ENCODE results near the gene TARS3.
"Not testable (repeated sequence)": the region's sequence is repeated elsewhere in the genome, so short reads cannot be mapped to it uniquely, and the experiment has no call there.

TARS3 gene

GRCh38 chr15:101657171-101657570 is 67.1 kb downstream of the TARS3 start:
- no peak for DNase-seq
- Mint-ChIP-seq H3K27me3 (no peaks in the 10 kb centered on the region), H3K27ac (no peak overlapping the region), H3K4me3 (no peak overlapping the region), H3K4me1 (peaks cover 7 to 9% of the 10 kb centered on the region in 2 donors), H3K36me3 (peaks cover 7 to 18% of the 10 kb centered on the region in 2 donors), H3K9me3 (no peaks in the 10 kb centered on the region)
- no peak for ATAC-seq (replicated peaks)

DNA sequence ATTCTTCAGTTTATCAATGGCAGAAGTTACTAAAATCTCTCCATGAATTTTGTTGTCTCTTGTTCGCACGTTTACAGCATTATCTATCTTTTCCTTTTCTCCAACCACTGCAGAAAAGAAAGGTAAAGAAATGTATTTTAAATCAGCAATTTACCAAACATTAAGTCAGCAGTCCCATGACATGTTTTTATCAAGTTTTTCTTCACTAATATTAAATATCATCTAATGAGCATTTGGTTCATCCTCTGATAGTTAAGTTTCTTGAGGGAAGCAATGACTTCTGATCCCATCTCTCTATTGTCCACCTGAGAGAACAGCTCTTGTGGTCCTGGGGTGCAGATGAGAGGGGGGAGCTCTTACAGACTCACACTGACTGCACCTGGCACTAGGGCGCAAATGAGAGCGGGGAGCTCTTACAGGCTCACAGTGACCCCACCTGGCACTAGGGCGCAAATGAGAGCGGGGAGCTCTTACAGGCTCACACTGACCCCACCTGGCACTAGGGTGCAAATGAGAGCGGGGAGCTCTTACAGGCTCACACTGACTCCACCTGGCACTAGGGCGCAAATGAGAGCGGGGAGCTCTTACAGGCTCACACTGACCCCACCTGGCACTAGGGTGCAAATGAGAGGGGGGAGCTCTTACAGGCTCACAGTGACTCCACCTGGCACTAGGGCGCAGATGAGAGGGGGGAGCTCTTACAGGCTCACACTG is 69.5 kb downstream of the TARS3 start:
- ATAC-seq (replicated peaks); H3K9me3 Mint-ChIP-seq; H3K27me3 Mint-ChIP-seq; DNase-seq; H3K4me3 Mint-ChIP-seq; H3K36me3 Mint-ChIP-seq: not testable (repeated sequence)
- Mint-ChIP-seq H3K27ac (peak overlapping the region; percentile 42), H3K4me1 (peaks cover 12 to 19% of the 10 kb centered on the region in 2 donors)

GRCh38 chr15:101654171-101654570 is 70.1 kb downstream of the TARS3 start:
- ATAC-seq (replicated peaks) (no peak), DNase-seq (no peak)
- H3K27me3 Mint-ChIP-seq: no peaks in the 10 kb centered on the region
- peak overlapping the region; percentile 42 for H3K27ac Mint-ChIP-seq
- no peak overlapping the region for H3K4me3 Mint-ChIP-seq
- H3K4me1 Mint-ChIP-seq: peaks cover 14 to 25% of the 10 kb centered on the region in 2 donors
- peaks cover 3 to 13% of the 10 kb centered on the region in 2 donors for H3K36me3 Mint-ChIP-seq
- H3K9me3 Mint-ChIP-seq: no peaks in the 10 kb centered on the region

GRCh38 chr15:101652786-101653430 is 71.4 kb downstream of the TARS3 start:
- DNase-seq (no peak), ATAC-seq (replicated peaks) (no peak)
- peak overlapping the region; percentile 98 for H3K27ac Mint-ChIP-seq
- no peaks in the 10 kb centered on the region for H3K27me3 Mint-ChIP-seq
- H3K4me1 Mint-ChIP-seq: peaks cover 14 to 27% of the 10 kb centered on the region in 2 donors
- H3K9me3 Mint-ChIP-seq: no peaks in the 10 kb centered on the region
- peak overlapping the region; percentile 89 to 95 for H3K4me3 Mint-ChIP-seq
- H3K36me3 Mint-ChIP-seq: peaks cover 4 to 20% of the 10 kb centered on the region in 2 donors

DNA sequence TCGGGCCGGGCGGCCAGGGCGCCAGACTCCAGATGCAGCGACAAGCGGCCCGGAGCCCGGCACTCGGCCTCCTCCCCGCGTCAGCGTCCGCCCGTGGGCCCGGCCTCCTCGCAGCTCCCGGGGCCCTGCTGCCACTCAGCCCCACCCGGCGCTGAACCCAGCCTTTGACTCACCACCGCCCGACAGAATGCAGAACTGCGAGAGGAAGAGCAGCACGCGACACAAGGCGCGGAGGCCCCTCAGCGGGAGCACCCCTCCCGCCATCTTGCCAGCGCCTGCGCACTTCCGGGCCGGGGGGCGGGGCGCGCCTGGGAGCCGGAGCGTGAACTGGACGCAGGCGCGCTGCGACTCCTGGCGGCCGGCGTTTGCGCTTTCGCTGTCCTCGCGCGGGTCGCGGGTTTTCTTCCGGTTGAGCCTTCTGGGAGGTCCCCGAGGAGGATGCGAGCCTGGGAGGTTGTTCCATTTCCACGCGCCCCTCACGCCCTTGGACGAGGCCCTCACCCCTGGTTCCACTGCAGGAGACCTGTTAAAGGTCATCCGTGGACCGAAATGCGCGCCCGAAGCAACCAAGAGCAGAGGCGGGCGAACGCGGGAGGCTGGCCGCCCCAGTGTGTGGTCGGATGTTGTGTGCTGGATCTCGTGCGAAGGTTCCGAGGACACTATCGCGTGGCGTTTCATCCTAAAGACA is 72.0 kb downstream of the TARS3 start, which contains the start of gene TM2D3:
TM2D3 (minus strand) TSS at position 284 of the 688 bp plus-strand sequence; CDS start at position 264, 20 bp downstream.
- Mint-ChIP-seq H3K36me3 (peaks cover 4 to 20% of the 10 kb centered on the region in 2 donors), H3K9me3 (no peaks in the 10 kb centered on the region), H3K27me3 (no peaks in the 10 kb centered on the region), H3K4me1 (peaks cover 14 to 27% of the 10 kb centered on the region in 2 donors), H3K27ac (peak within 1 kb of the TSS; percentile 98), H3K4me3 (peak within 1 kb of the TSS; percentile 89 to 95)
- DNase-seq (peak; percentile 93), ATAC-seq (replicated peaks) (peak; percentile 91 to 92)

DNA sequence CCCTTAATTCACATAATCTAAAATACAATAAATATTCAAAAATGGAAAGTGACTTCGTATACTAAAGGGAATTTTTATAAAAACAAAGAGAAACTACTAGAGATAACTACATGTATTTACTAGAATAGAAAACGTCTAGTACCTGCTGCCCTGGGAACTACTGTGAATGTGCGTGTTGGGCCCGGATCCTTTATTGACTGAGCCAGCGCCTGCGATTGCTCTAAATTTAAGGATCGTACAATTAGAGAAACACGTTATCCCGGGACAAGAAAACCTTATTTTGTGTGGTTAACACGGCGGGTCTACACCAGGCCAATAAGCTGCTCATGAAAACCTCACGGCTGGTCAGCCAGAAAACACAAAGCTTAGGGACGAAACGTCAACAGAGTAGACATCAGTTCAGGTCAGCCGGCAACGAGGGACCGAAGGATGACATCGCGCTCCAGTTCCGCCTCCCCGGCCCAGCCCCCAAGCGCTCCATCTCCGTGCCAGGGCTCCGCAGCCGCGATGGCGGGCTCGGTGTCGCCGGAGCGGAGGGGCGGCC is 72.6 kb downstream of the TARS3 start:
- Mint-ChIP-seq H3K9me3 (no peaks in the 10 kb centered on the region), H3K27me3 (no peaks in the 10 kb centered on the region), H3K4me1 (peaks cover 14 to 27% of the 10 kb centered on the region in 2 donors), H3K27ac (peak overlapping the region; percentile 95), H3K36me3 (peaks cover 4 to 21% of the 10 kb centered on the region in 2 donors), H3K4me3 (peak overlapping the region; percentile 89 to 95)
- DNase-seq: no peak
- peak; percentile 61 to 66 for ATAC-seq (replicated peaks)

DNA sequence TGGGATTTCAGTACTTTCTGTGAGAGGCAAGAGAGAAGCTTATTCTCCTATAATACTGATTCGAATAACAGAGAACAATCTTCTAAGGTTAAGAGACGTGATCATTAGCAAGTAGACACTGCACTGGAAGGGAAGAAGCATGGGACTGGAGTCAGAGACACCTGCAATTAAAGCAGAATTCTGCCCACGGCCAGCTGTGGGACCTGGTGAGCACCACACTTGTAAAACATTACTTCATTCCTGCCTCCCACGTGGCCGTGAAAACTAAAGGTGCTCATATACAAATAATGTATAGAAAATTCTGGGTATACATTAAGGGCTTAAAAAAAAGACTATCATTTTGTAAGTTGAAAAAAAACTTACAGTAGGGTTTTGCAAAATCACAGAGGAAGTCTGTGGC is 74.1 kb downstream of the TARS3 start:
- ATAC-seq (replicated peaks): no peak
- peaks cover 14 to 27% of the 10 kb centered on the region in 2 donors for H3K4me1 Mint-ChIP-seq

DNA sequence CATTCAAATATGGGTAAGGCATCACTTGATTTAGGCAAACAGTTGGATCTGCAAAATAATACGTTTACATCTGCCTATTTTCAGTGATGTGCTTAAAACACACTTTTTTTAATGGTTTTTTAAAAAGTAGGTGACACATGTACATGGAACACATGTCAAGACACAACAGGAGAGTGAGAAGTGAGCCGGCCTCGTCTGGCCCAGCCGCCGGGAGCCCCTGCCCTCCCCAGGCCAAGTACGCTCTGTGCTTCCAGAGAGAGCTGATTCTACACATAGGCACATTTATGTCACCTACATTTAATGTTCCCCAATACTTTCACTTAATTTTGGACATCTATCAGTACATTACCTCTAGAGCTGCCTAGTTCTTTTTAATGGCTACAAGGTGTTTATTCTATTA is 75.9 kb downstream of the TARS3 start:
- H3K36me3 Mint-ChIP-seq: peaks cover 19 to 34% of the 10 kb centered on the region in 2 donors
- no peaks in the 10 kb centered on the region for H3K27me3 Mint-ChIP-seq
- H3K4me3 Mint-ChIP-seq: no peak overlapping the region
- ATAC-seq (replicated peaks) (no peak), DNase-seq (no peak)
- H3K4me1 Mint-ChIP-seq: peaks cover 7 to 18% of the 10 kb centered on the region in 2 donors
- no peak overlapping the region for H3K27ac Mint-ChIP-seq
- H3K9me3 Mint-ChIP-seq: no peaks in the 10 kb centered on the region

More for the DNA sequence above, 74.1 kb downstream of the TARS3 start:
- H3K9me3 Mint-ChIP-seq: no peaks in the 10 kb centered on the region
- H3K36me3 Mint-ChIP-seq: peaks cover 10 to 31% of the 10 kb centered on the region in 2 donors
- H3K27me3 Mint-ChIP-seq: no peaks in the 10 kb centered on the region
- H3K4me3 Mint-ChIP-seq: no peak overlapping the region
- no peak for DNase-seq
- H3K27ac Mint-ChIP-seq: no peak overlapping the region

DNA sequence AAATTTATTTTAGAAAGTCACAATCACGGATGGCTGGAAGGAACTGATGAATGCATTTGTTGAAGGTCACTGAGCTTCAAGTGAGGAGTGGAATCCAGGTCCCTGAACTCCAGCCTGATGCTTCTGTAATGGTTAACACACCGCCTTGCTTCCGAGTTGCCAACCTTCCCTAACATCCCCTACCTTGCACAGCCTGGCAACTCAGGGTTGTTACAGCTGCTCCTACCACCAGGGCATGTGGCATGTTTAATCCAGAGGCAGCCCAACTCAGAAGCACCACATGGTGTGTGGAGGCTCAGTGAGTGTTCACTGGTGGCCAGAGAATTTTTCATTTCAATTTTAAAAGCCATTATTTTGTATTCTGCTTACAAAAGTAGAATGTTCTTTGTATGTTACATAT is 77.0 kb downstream of the TARS3 start:
- peaks cover 26 to 39% of the 10 kb centered on the region in 2 donors for H3K36me3 Mint-ChIP-seq
- H3K27ac Mint-ChIP-seq: no peak overlapping the region
- no peak overlapping the region for H3K4me3 Mint-ChIP-seq
- H3K4me1 Mint-ChIP-seq: peaks cover 11 to 22% of the 10 kb centered on the region in 2 donors
- DNase-seq (no peak), ATAC-seq (replicated peaks) (no peak)
- H3K27me3 Mint-ChIP-seq: no peaks in the 10 kb centered on the region
- no peaks in the 10 kb centered on the region for H3K9me3 Mint-ChIP-seq

DNA sequence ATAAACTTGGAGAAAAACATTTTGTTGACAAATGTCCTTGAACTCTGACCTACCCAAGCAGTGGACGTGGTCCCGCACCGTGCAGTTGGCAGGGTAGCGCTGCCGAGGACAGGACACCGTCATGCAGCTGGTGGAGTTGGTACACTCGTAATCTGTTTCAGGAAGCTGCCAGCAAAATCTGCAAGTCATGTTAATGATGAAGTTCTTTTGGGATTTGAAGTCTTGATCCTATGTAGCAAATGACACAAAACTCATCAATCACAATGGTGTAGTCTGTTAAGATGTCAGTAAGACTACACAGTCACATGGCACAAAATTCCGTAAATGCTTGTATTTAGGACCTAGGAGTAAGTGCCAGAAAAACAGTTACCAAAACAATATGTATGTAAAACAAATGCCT is 77.6 kb downstream of the TARS3 start:
- Mint-ChIP-seq H3K9me3 (no peaks in the 10 kb centered on the region), H3K27ac (no peak overlapping the region), H3K27me3 (no peaks in the 10 kb centered on the region), H3K4me3 (no peak overlapping the region), H3K4me1 (peaks cover 14 to 28% of the 10 kb centered on the region in 2 donors), H3K36me3 (peaks cover 30 to 44% of the 10 kb centered on the region in 2 donors)
- ATAC-seq (replicated peaks) (no peak), DNase-seq (no peak)

DNA sequence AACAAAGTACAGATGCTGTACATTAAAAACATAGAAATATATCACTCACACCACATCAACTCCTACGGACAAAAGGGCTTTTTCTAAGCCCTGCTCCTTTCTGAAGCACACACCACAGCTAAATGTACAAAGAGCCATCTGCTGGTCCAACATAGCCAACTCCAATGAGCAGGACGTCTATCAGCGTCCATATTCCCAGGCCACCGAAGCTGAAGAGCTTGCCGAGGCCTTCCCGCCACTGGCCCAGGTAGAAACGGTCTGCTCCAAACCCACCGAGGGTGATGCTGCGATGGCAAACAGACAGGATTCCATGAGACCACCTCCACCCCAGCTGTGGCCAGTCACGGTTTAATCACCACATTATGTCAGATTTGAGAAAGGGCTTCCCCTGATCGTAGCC is 81.9 kb downstream of the TARS3 start:
- DNase-seq: no peak
- Mint-ChIP-seq H3K9me3 (no peaks in the 10 kb centered on the region), H3K4me1 (peaks cover 10 to 20% of the 10 kb centered on the region in 2 donors), H3K4me3 (no peak overlapping the region), H3K36me3 (peaks cover 34 to 47% of the 10 kb centered on the region in 2 donors), H3K27me3 (no peaks in the 10 kb centered on the region), H3K27ac (peak overlapping the region; percentile 22)
- ATAC-seq (replicated peaks): no peak

DNA sequence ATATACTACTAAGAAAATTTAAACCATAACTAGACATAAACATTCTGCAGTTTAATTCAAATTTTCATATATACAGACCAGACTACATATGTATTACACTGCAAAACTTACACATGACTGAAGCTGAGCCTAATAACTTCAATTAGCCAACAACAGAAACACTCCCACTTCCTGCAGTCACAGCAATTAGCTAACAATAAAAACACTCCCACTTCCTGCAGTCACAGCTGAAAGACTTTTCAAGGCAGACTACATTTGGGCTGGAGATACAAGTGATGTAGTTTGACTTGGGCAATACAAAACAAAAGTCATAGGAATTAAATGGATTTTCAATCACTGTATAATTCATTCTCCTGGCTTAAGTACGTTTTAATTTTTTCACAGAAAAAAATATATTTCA is 82.4 kb downstream of the TARS3 start:
- no peak for DNase-seq
- H3K36me3 Mint-ChIP-seq: peaks cover 34 to 50% of the 10 kb centered on the region in 2 donors
- no peaks in the 10 kb centered on the region for H3K9me3 Mint-ChIP-seq
- no peaks in the 10 kb centered on the region for H3K27me3 Mint-ChIP-seq
- no peak overlapping the region for H3K27ac Mint-ChIP-seq
- H3K4me3 Mint-ChIP-seq: no peak overlapping the region
- H3K4me1 Mint-ChIP-seq: peaks cover 10 to 20% of the 10 kb centered on the region in 2 donors
- ATAC-seq (replicated peaks): peak; percentile 36 to 42

- no peaks in the 10 kb centered on the region for H3K27me3 Mint-ChIP-seq
- peaks cover 34 to 51% of the 10 kb centered on the region in 2 donors for H3K36me3 Mint-ChIP-seq
- no peaks in the 10 kb centered on the region for H3K9me3 Mint-ChIP-seq
- ATAC-seq (replicated peaks) (peak; percentile 63 to 64), DNase-seq (peak; percentile 42)
- no peak overlapping the region for H3K27ac Mint-ChIP-seq
- peaks cover 10 to 20% of the 10 kb centered on the region in 2 donors for H3K4me1 Mint-ChIP-seq
- no peak overlapping the region for H3K4me3 Mint-ChIP-seq
Observed at GRCh38 chr15:101641129-101641764, 83.0 kb downstream of the TARS3 start.

DNA sequence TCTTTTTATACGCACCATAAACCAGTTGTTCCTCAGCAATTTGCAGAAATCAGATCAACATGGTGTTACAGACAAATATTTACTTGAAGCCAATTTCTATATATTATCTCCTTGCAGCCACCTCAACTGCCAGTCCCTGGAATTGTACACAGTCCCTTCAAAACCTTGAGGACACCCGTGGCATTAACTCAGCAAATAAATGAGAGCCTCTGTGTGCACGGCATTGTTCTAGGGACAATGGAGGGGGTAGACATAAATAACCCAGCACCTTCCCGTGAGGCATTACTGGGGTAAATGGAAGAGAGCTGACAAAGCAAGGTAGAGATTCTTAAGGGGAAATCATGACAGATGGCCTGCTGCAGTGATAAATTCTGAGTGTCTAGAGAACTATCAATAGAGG is 84.6 kb downstream of the TARS3 start:
- no peak overlapping the region for H3K27ac Mint-ChIP-seq
- peaks cover 26 to 38% of the 10 kb centered on the region in 2 donors for H3K36me3 Mint-ChIP-seq
- ATAC-seq (replicated peaks) (no peak), DNase-seq (no peak)
- no peak overlapping the region for H3K4me3 Mint-ChIP-seq
- no peaks in the 10 kb centered on the region for H3K9me3 Mint-ChIP-seq
- H3K27me3 Mint-ChIP-seq: no peaks in the 10 kb centered on the region
- H3K4me1 Mint-ChIP-seq: peaks cover 10 to 20% of the 10 kb centered on the region in 2 donors

Measured in stimulated activated naive B cell treated with anti-CD40 and anti-IgM and Interleukin-4, amounts not matched to agents 10 μg/mL and 1 μg/mL and 100 μg/mL, for 72 hours (primary cell).